Glutamatergic neuron (in vitro differentiated cells): ENCODE measurements around the gene RNF212B. TPM values are rescaled to one million over a fixed set of nuclear protein-coding genes. Genes with fewer than 3 reads are reported as not detected.

Experiments used
- DNase-seq: peaks from one replicate; pipeline ENCODE4 v3.0.0; 2022
- H3K27ac Mint-ChIP-seq: one replicate; pipeline ENCODE4 v1.8.0; 2020; ENCODE audit warnings: mild to moderate bottlenecking, mixed read lengths, inconsistent platforms; ENCODE audit not compliant: unreplicated experiment
- H3K27me3 Mint-ChIP-seq: one replicate; pipeline ENCODE4 v1.8.0; 2020; ENCODE audit warnings: mild to moderate bottlenecking, moderate library complexity, mixed read lengths, inconsistent platforms; ENCODE audit not compliant: unreplicated experiment
- H3K36me3 Mint-ChIP-seq: one replicate; pipeline ENCODE4 v1.8.0; 2020; ENCODE audit warnings: mild to moderate bottlenecking, mixed read lengths, inconsistent platforms; ENCODE audit not compliant: unreplicated experiment
- H3K4me1 Mint-ChIP-seq: one replicate; pipeline ENCODE4 v1.8.0; 2020; ENCODE audit warnings: mild to moderate bottlenecking, low read depth, mixed read lengths, inconsistent platforms; ENCODE audit not compliant: unreplicated experiment
- H3K4me3 Mint-ChIP-seq: one replicate; pipeline ENCODE4 v1.8.0; 2020; ENCODE audit warnings: mild to moderate bottlenecking, mixed read lengths, inconsistent platforms; ENCODE audit not compliant: unreplicated experiment
- H3K9me3 Mint-ChIP-seq: one replicate; pipeline ENCODE4 v1.8.0; 2020; ENCODE audit warnings: mild to moderate bottlenecking, moderate library complexity, mixed read lengths, inconsistent platforms; ENCODE audit not compliant: unreplicated experiment
- CTCF ChIP-seq: fragments of 200-600 bp; sonication (generic); IDR thresholded peaks from one replicate; pipeline ENCODE4 v1.5.0; 2021; ENCODE audit not compliant: partially characterized antibody, unreplicated experiment
- total RNA-seq: library from RNA; stranded (reverse); fragmentation: NEBNext Ultra II Directional; extraction: Animal tissue kit (Norgen Biotek cat#: 25700); gene quantifications from one replicate; pipeline ENCODE4 v1.2.1, GENCODE V29; 2021; ENCODE audit not compliant: unreplicated experiment

RNF212B gene
- total RNA-seq, 1 donor from 2014 or later, result not detected

- H3K9me3 Mint-ChIP-seq, result no peaks in the 10 kb centered on the region
- H3K4me3 Mint-ChIP-seq, result no peak overlapping the region
- no peaks in the 10 kb centered on the region for H3K27me3 Mint-ChIP-seq
- H3K27ac Mint-ChIP-seq, result no peak overlapping the region
- H3K36me3 Mint-ChIP-seq, result no peaks in the 10 kb centered on the region
- H3K4me1 Mint-ChIP-seq, result no peaks in the 10 kb centered on the region
- DNase-seq, result no peak
- TF ChIP-seq CTCF, result no peak
Measured at GRCh38 chr14:23248601-23249000, 10.9 kb downstream of the RNF212B start.

- H3K36me3 Mint-ChIP-seq, result no peaks in the 10 kb centered on the region
- H3K27ac Mint-ChIP-seq, result no peak overlapping the region
- no peaks in the 10 kb centered on the region for H3K27me3 Mint-ChIP-seq
- no peaks in the 10 kb centered on the region for H3K9me3 Mint-ChIP-seq
- no peak for DNase-seq
- no peak overlapping the region for H3K4me3 Mint-ChIP-seq
- no peak for TF ChIP-seq CTCF
- no peaks in the 10 kb centered on the region for H3K4me1 Mint-ChIP-seq
Measured at GRCh38 chr14:23249824-23250223, 12.1 kb downstream of the RNF212B start.

GRCh38 chr14:23252006-23252405, 14.3 kb downstream of the RNF212B start:
- Mint-ChIP-seq H3K27ac (no peak overlapping the region), H3K27me3 (no peaks in the 10 kb centered on the region), H3K9me3 (no peaks in the 10 kb centered on the region), H3K36me3 (no peaks in the 10 kb centered on the region), H3K4me1 (no peaks in the 10 kb centered on the region), H3K4me3 (no peak overlapping the region)
- TF ChIP-seq CTCF, result no peak
- DNase-seq, result no peak

GRCh38 chr14:23252420-23253333, 14.9 kb downstream of the RNF212B start:
- TF ChIP-seq CTCF, result no peak
- no peak for DNase-seq
- Mint-ChIP-seq H3K9me3 (no peaks in the 10 kb centered on the region), H3K27ac (no peak overlapping the region), H3K4me1 (no peaks in the 10 kb centered on the region), H3K36me3 (no peaks in the 10 kb centered on the region), H3K4me3 (no peak overlapping the region), H3K27me3 (no peaks in the 10 kb centered on the region)

GRCh38 chr14:23258256-23258655, 20.5 kb downstream of the RNF212B start:
- no peak for TF ChIP-seq CTCF
- Mint-ChIP-seq H3K27me3 (peaks cover 2% of the 10 kb centered on the region), H3K4me3 (no peak overlapping the region), H3K36me3 (no peaks in the 10 kb centered on the region), H3K4me1 (no peaks in the 10 kb centered on the region), H3K27ac (no peak overlapping the region), H3K9me3 (no peaks in the 10 kb centered on the region)
- DNase-seq, result no peak
